Measurements from ENCODE around the gene SEPHS2.

GRCh38 chr16:30416047-30416603 lies 29.5 kb downstream of the SEPHS2 start:
- TF ChIP-seq CTCF (IDR thresholded peaks at IDR 0.05; ENCODE audit: insufficient read depth, low read length) (no peak), POLR2AphosphoS5 (IDR thresholded peaks at IDR 0.05; ENCODE audit: low read depth) (no peak)

Data from HL-60 (cell line).